NCI-H1092 treated with DMSO at 0.1 percent for 48 hours (cell line): ENCODE results near the gene SMAD7.

Experiments
- DNase-seq: peaks from one replicate; lab custom pipeline; 2025; lab: John Stamatoyannopoulos, UW

SMAD7 gene

DNA sequence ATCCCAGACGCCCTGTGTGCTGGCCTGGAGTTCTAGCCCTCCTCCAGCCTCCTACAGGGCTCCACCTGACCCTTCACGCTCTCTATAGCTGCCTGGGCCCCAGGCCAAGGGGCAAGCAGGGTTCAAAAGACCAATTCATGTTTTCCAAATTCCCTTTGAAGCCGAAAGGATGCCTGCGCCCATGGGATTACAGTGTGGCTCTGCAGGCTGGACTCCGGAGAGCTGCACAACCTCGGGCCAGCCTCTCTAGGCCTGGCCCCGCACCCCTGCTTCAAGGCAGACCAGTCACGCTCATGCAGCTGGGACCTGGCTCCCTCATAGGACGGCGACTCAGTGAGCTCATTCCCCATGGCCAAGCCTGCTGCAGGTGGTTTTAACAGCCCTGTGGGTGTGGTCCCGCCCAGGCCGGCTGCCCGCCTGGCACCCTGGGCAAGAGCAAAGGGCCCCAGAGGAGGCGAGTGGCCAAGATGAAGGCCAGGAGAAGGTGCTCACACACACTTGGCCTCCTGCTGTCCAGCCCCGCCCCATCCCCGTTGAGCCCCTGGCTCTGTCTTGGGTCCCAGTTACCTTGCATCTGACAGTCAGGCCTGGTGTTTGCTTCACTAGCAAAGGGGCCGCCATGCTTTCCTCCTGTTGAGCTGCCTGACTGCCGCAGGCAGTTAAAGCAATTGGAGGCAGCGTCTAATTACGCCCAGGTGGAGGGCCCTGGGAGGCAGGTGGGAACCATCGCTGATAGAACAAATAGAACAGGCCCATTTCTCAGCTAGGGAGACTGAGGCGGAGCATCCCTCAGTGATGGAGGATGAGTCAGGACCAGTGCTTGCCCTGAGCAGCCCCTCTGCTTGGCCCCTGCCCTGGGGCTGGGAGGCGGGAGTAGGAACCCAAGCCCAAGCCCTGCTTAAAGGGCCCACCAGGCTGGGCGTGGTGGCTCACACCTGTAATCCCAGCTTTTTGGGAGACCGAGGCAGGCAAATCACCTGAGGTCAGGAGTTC, 56.9 kb downstream of the SMAD7 start:
- no peak for DNase-seq

DNA sequence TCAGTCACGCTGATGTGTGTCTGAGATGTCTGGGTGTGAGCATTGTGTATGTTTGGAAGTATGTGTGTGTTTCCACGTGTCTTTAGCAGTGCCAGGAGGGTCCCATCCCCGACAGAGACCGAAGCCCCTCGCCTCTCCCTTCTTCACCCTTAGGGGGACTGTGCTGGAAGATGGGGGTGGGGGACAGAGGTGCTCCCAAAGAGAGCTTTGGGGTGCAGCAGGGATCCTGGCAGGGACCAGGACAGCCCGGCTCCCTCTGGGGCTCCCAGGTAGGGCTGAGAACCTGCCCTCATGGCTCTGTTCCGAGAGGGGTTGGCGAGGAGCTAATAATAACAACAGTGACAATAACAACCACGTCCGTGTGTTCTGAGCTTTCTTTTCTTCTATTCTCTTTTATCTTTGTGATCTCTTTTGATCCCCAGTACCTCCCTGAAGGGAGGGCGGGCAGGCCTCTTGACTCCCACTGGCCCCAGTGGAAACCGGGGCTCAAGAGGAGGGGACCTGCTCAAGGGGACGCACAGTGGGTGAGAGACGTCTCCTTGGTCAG, 57.6 kb downstream of the SMAD7 start:
- no peak for DNase-seq

DNA sequence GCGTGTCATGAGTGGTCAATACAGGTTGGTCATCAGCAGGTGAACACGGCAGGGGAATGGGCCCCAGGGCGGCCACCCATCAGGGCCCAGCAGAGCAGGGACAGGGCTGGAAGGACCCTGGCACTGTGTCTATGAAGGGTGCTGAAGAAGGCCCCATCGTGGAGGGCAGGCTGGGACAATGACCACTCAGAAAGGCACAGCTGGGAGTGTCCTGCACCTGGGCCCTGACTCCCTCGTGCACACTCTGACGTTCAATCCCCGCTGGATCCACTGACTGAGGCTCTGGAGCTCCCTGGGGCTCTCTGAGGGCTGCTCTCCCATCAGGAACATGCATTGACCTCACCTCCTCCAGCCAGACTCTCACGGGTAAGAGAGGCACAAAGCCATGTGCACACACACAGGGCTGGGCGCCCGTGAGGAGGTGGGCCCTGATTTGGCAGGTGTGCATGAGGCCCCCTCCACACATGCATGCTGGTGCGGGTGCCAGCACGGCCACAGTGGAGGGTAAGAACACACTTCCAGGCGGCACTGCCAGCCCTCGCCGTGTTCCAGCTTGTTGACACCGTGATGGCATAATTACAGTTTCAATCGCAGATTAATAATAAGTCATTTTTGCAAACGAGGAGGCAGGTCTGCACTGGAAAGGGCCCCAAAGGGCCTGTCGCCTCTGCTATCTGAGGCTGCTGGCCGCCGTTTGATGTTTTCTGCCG, 58.5 kb downstream of the SMAD7 start:
- DNase-seq: peak; percentile 55

DNA sequence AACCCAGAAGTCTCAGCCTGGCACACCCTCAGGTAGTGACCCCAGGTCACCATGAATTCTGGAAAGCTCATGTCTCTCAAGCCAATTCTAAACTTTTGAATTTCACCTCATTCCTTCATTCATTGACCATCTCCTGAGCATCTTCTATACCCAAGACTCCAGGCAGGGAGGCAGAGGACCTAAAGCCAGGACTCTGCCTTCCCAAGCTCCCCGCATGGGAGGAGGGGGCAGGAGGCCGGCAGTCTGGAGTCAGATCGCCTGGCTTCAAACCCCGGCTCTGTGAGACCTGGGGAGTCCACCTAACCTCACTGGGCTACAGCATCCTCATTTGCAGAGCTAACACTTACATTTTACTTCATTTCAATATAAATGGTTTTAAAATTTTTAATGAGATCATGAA, 59.0 kb downstream of the SMAD7 start:
- no peak for DNase-seq

DNA sequence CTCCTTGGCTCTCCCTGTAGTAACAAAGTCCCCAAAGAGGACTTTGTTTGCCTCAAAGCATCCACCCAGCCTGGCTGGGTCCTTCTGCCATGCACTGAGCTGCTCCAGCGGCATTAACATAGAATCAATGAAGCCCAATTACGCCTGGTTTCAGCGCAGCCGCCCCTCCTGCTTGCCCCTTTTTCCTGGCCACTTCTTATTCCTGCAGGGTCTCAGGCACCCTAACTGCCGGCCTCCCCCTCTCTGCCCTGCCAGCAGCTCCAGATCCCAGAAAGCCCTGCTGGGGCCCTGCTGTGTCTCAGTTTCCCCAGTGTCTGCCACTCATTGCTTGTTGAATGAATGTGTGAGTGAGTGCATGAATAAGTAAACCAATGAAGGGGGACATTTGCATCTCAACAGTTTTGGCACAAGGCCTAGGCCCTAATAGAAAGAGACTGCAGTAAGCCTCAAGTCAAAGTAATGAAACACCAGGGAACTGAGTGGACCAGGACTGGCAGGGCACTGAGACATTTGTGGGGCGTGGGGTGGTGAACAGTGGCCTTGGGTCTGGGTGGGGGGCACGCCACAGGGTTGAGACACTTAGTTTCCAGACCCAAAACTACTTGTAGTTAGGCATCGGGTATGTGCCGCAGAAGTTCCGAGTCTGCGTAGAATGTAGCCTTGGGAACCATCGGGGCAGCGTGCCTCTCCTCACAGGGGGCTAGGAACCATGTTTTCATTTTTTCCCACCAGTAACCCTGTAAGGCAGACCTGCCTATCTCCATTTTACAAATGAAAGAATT, 60.6 kb downstream of the SMAD7 start:
- DNase-seq: no peak

DNA sequence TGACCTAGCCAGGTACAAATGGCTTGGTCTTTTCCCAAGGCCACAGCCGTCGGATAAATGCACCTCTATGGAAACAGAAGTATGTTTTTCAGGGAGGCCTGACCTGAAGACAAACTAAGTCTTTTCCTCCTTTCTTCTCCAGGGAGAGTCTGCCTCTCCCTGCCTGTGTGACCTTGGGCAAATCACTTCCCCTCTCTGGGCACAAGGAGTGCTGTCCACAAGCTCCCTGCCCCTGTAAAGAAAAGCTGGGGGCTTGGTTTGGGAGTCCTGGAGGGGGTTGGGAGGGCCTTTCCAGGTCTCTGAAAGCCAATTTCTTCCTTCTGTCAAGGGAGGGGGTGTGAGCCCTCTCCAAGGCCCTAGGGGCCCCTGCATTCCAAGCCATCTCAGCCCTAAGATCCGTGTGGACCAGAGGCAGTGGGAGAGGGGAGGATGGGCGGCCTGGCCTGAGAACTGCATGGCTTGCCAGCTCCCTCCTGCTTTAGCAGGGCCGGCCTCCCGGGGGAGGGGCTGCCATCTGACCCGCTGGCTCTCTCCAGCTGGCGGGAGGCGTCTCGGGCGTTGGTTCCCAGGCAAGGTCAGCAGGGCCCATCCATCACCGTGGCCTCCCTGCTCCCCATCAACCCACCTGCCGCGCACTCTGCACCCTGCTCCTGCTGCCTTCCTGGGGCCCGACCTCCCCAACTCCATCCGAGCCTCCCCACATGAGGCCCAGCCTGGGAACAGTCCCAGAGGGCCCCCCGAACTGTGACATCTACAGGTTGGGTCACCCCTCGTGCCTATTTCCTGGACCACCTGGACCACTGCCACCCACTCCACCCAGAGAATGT, 61.4 kb downstream of the SMAD7 start:
- DNase-seq: no peak

DNA sequence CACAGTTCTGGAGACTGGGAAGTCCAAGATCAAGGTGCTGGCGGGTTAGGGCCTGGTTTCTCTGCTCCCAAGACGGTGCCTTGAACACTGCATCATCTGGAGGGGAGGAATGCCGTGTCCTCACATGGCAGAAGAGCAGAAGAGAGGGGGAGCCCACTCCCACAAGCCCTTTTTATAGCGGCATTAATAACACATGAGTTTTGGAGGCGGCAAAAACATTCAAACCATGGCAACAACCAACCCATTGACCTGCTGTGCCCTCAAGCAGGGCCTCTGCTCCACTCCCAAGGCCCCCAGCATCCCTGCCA, 62.0 kb downstream of the SMAD7 start:
- no peak for DNase-seq

DNA sequence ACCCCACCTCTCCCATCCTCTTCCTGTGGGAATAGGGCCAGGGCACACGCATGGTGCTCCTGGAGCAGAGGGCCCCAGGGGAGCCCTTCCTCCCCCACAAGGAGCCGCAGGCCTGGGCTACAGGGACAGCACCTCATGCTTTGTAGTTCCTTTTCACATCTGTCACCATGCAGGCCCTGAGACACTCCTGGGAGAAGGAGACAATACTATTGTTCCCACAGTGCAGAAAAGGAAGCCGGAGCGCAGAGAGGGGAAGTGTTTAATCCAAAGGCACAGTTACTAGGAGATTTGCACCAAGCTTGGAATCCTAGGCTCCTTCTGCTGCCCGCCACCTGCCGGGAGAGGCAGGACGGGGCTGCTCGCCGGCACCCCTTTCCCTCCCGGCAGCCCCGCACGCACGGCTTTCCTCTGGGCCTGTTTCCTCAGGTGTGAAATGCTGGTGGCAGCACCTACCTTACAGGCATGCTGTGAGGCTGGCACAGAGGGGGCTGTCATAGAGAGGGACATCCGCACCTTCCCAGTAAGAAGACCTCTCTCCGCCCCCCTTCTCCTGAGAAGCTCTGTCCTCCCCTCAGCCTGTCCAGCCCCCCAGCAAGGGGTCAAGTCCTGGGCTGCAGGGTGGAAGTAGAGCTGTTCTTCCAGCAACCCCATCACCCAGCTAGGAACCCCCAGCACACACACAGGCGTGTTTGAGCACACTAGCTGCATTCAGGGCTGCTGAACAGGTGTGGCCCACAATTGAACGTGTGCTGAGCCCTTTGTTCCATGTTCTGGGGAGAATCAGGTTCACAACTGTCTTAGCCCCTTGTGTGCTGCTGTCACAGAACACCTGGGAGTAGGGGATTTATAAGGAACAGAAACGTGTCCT, 62.6 kb downstream of the SMAD7 start:
- DNase-seq: no peak

DNA sequence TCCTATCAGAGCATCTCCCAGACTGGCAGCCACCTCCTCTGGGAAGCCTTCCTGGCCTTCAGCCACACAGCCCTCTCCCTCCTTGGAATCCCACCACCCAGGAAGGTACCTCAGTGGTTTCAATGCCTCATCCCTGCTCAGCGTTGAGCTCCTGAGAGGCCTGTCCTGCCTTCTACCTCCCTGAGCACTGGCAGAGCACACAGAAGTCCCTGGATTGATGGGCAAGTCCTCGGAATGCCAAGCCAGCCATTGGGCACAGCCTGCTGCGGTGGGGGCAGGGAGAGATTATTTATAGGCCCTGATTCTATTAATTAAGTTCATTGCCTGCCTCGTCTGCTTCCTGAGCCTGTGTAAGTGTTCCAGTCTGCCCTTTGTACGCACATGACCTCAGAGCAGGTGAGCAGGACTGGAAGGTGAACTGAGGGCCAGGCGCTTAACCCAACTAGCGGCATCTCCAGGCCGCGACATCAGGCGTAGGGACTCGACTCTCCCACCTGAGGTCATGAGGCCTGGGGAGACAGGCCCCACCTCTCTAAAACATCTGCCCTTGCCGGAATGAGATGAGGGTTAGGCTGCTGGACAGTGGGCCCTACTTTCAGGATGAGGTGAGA, 63.4 kb downstream of the SMAD7 start:
- DNase-seq: no peak

DNA sequence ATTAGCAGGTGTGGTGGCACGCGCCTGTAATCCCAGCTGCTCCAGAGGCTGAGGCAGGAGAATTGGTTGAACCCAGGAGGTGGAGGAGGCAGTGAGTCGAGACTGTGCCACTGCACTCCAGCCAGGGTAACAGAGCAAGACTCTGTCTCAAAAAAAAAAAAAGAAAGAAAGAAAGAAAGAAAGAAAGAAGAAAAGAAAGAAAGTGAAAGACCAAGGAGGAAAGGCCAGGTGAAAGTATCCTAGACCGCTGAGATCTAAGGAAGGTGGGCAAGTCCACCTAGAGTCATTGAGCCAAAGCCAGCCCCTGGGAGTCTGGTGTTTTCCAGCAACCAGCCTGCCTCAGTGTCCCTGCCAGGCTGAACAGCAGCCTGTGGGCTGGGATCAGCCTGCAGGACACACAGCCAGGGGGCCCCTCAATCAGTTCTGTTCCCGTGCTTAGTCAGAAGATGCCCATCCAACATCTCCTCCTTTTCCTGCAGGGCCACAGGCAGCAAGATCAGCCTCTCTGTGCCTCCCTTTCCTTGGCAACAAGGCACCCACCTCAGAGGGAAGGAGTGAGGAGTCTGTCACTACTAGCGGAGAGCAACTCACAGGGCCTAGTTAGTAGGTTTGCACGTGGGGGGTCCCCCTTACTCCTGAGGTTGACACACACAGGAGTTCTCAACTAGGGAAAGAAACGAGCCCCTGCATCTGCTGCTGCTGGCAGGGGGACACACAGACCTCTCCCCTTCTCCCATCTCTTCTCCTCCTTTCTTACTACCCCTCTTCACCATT, 64.1 kb downstream of the SMAD7 start:
- no peak for DNase-seq

DNA sequence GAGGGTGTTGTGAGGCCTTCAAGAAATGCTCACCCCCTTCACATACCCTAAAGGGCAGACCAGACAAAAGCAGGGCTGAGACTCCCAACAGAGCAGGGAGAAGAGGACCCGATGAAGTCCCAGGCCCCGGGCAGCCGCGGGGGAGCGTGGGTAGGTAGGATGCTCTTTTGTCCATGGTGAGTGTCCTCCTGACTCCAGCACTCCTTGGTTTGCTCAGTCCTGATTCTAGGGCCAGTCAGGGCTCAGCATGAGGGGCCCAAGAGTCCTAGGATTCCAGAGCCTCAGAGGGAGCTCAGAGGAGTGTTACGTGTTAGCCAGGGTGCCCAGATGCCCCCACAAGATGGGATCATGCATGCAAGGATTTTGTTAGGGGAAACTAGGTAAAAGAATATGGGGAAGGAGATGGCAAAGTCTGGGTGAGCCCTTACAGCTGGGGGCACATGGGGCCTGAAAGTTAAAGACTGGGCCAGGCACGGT, 64.8 kb downstream of the SMAD7 start:
- no peak for DNase-seq

DNA sequence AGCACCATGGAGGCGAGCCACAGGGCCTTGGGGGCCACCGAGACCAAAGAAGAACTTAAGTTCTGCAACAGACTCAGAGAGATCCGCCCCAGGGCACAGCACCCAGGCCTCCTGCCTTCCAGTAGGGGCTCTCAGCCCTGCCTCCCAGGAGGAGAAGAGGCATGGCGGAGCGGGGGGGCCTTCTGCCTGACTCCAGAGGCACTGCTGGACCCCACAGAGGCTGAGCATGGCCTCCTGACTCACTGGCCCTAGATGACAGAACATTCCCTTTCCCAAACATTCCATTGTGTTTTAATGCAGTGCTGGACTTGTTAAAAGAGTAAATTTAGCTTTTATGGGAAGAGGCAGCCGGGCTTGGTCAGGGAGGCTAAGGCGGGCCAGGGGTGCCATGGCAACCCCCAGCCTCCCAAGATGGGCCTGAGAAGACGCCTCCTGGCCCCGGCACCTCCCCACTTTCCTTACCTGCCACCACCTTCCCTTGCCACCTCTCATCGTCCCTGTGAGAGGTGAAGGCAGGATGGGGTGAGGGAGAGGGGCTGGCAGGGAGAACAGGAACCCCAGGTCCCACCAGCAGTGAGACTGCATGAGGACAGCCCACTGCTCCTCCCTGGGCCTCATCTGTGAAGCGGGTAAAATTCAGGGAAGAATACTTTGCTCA, 65.4 kb downstream of the SMAD7 start:
- DNase-seq: no peak

DNA sequence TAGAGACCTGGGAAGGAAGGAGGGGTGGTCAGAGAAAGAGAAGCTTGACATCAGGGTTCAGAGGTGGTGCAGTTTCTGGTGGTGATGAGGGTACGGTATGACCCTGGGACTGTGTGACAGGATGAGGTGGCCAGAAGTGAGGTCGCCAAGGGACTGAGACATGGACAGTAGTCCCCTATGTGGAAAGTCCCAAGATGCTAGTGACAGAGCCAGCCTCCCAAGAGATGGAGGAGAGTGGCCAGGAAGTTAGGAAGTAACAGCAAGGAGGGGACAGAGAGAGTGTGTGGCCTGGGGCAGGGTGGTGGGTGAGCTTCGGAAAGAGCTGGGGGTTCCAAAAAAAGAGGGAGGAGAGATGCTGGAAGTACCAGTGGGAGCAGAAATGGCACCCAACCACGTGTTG, 66.0 kb downstream of the SMAD7 start:
- DNase-seq: no peak

DNA sequence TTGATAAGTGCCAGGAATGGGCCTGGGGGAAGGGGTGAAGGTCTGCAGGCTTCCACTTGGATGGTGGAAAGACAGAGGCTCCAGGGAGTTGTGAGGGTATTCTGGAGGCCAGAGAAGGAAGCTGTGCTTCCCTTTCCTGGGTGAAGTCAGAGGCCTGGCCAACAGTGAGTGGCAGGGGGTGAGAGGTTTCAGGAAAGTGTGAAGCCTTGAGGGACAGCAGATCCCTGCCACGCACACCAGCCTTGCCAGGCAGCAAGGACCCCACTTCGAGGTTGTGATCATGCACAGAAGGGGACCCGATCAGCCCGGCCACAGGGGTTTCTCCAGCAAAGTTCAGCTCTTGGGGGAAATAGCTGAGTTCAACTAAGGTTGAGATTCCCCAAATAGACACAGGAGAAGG, 66.5 kb downstream of the SMAD7 start:
- DNase-seq: no peak

DNA sequence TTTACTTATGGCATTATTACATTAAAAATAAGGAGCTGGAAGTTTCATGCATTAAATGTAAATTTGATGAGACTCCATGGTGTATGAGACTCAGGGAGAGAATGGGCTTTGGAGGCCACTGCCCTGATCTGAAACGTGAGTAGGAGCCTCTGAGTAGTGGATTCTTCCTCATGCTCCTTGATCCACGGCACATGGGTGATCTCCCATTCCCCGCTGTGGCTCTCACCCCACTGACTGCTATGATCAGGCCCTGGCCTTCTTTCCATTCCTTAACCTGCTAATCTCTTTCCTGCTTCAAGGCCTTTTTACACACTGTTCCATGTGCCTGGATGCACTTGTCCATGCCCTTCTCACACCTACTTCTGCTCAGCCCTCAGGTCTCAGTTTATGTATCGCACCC, 68.4 kb downstream of the SMAD7 start:
- no peak for DNase-seq

DNA sequence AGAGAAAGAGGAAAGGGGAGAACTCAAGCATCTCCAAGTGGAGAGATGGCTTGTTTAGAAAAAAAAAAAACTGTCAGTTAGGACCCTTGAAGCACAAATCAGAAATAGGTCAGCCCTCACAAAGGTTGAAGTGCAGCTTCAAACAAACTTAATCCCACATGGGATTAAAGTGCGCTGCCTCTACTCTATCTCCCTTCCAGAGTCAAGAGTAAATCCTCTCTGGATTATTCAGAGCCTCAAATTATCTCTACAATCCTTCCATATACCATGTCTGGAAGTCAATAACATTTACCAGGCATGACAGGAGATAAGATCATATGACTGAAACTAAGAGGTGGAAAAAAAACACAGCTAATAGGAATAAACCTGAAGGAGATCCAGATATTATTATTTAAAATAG, 69.8 kb downstream of the SMAD7 start:
- no peak for DNase-seq

DNA sequence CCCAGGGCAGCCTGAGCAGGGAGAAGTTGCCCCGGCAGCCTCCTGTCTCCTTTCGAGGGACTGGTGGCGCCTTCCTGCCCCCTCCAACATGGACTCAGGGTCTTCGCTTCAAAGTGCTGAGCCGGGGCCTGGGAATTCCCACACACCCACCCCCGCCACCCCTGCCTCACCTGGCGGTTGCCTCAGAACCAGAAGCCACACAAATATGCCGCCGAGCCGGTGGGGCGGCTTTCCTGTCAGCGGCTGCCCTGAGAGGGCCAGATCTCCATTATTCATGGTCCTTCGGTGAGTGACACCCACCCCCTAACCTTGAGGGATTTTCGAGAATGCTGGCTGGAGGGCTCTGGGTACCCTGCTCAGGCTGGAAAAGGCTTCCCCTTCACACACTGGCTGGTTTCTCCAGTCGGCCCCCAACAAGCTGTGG, 71.7 kb downstream of the SMAD7 start:
- DNase-seq: no peak

DNA sequence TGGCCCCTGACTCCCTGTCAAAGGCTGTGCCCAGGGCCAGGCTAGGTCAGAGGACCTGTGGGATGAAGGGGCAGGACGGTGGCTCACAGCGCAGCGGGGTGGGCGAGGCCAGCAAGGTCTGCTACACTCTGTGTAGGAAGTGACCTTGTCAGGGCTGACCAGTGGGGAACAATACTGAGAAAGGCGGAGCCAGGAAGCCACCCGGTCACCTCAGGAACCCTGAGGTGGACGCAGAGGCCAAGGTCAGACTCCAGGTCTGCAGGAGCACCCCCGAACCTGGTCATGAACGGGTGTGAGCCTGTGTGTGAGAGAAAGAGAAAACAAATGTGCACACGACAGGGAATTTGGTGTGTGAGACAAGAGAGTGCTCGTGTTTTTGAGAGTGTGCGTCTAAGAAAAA, 72.3 kb downstream of the SMAD7 start:
- no peak for DNase-seq

DNA sequence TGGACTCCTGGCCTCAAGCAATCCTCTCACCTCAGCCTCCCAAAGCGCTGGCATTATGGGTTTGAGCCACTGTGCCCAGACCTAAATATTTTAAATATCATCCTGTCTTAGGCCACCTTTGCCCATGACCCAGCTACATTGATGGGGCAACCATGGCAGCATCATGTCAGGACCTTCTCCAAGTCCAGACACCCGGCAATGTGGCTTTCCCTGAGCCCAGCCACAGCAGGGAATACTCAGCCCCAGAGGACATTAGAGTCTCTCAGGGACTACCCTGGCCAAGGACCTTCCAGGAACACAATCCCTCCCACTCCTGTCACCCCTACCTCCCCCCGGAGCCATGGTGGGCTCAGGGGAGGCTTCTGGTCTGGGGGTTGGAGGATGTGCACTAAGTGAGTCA, 72.8 kb downstream of the SMAD7 start:
- DNase-seq: no peak
